Gastroesophageal sphincter (tissue), 4 donors: ENCODE data around the gene CHRNE. TPM values are rescaled to one million over a fixed set of nuclear protein-coding genes. Genes with fewer than 3 reads are reported as not detected.
A peak's percentile ranks its signal among the peaks of the same experiment; 100 is the strongest.
"Not testable (repeated sequence)": the region's sequence is repeated elsewhere in the genome, so short reads cannot be mapped to it uniquely, and the experiment has no call there.

Source experiments
- ATAC-seq: fragments of 150-250 bp; one replicate; pipeline ENCODE4 v1.9.1; 2016; ENCODE audit warnings: mild to moderate bottlenecking, moderate library complexity
- H3K27ac ChIP-seq, 4 donors: fragments of 200-600 bp; sonication (generic) in 3 of 4; 1 replicate in 3 of 4; 2 replicates in 1 of 4; pipeline ENCODE4 v1.5.1; 2016 to 2019
- H3K27me3 ChIP-seq: fragments of 200-600 bp; sonication (generic); one replicate; pipeline ENCODE4 v1.5.1; 2019
- H3K36me3 ChIP-seq, 2 donors: fragments of 200-600 bp; sonication (generic); one replicate each; pipeline ENCODE4 v1.5.1; 2019; ENCODE audit warnings: control low read depth in 1 of 2
- H3K4me1 ChIP-seq, 3 donors: fragments of 200-600 bp; sonication (generic); 1 replicate in 2 of 3; 2 replicates in 1 of 3; pipeline ENCODE4 v1.5.1; 2016 to 2019; ENCODE audit warnings: control low read depth in 2 of 3
- H3K4me3 ChIP-seq, 2 donors: fragments of 200-600 bp; sonication (generic); one replicate each; pipeline ENCODE4 v1.5.1; 2019; ENCODE audit warnings: mild to moderate bottlenecking in 1 of 2, moderate library complexity in 1 of 2
- H3K9me3 ChIP-seq, 3 donors: fragments of 200-600 bp; sonication (generic); one replicate each; pipeline ENCODE4 v1.5.1; 2017 to 2019; ENCODE audit warnings: control low read depth in 2 of 3
- EP300 ChIP-seq: sonication (generic); formaldehyde crosslinking; IDR thresholded peaks from one replicate; pipeline ENCODE4 v1.6.1; 2017; ENCODE audit warnings: antibody characterized with exemption, mild to moderate bottlenecking
- POLR2A ChIP-seq, 2 donors: fragments of 450-650 bp; IDR thresholded peaks; one replicate each; pipeline ENCODE4 v1.6.1; 2017; ENCODE audit warnings: antibody characterized with exemption in 2 of 2, mild to moderate bottlenecking in 2 of 2, moderate library complexity in 1 of 2
- POLR2AphosphoS5 ChIP-seq: sonication (generic); formaldehyde crosslinking; IDR thresholded peaks from one replicate; pipeline ENCODE4 v1.6.1; 2017; ENCODE audit warnings: antibody characterized with exemption
- WGBS, 2 donors: methylation state at CpG; one replicate each; pipeline ENCODE4 v1.1.5; 2018; ENCODE audit warnings: low coverage in 1 of 2; 5-methylcytosine and 5-hydroxymethylcytosine counted together
- total RNA-seq, 4 donors: library from RNA; depleted of rRNA; stranded (reverse); fragments of >200 nt; gene quantifications; one replicate each; pipeline ENCODE4 v1.1.0, GENCODE V29; 2016
- TF ChIP-seq, protein P1 (sequence below), 4 experiments: fragments of 200-600 bp in 2 of 4; fragments of 450-650 bp in 2 of 4; sonication (generic) in 1 of 4; IDR thresholded peaks; one replicate each; pipeline ENCODE4 v1.5.1; 2017 to 2019; ENCODE audit warnings: antibody characterized with exemption in 4 of 4, mild to moderate bottlenecking in 2 of 4, moderate library complexity in 2 of 4

The CHRNE gene
- total RNA-seq, 4 donors from 2014 or later = 0.23 to 0.67 TPM; not detected in 2

DNA sequence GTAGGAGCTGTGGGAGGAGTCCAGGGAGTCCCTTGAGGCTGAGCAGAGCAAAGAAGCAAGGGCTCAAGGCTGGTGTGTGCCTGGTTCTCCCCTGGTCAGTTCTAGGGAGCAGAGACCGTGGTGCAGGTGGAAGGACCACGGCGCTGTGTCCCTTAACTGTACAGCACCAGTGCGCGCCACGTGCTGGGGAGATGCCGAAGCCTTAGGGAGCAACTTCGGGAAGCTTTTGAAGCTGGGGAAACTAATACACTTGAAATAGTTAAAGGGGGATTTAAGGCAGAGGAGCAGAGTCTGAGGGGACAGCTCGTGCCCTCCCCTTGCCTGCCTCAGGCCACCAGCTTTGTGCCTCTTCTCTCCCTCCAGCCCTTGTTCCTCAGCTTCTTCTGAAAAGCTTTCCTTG lies 42.2 kb downstream of the CHRNE start:
- Histone ChIP-seq H3K27me3 (no peaks in the 10 kb centered on the region), H3K36me3 (peaks cover 0 to 15% of the 10 kb centered on the region in 2 donors), H3K4me1 (peaks cover 0 to 38% (median 9%) of the 10 kb centered on the region in 3 donors), H3K27ac (peak overlapping the region in 3 of 4 donors; percentile 11 to 42 (median 18)), H3K9me3 (no peaks in the 10 kb centered on the region), H3K4me3 (no peak overlapping the region)
- ATAC-seq = no peak
- 100% methylated on average over 7 of the region's 9 CpGs; no CpG with 5 or more reads in 1 of the 2 donors for WGBS, 2 donors
- TF ChIP-seq EP300 (no peak), POLR2AphosphoS5 (no peak), POLR2A (IDR thresholded peaks at IDR 0.05) (no peak)
- TF ChIP-seq, protein P1, sequence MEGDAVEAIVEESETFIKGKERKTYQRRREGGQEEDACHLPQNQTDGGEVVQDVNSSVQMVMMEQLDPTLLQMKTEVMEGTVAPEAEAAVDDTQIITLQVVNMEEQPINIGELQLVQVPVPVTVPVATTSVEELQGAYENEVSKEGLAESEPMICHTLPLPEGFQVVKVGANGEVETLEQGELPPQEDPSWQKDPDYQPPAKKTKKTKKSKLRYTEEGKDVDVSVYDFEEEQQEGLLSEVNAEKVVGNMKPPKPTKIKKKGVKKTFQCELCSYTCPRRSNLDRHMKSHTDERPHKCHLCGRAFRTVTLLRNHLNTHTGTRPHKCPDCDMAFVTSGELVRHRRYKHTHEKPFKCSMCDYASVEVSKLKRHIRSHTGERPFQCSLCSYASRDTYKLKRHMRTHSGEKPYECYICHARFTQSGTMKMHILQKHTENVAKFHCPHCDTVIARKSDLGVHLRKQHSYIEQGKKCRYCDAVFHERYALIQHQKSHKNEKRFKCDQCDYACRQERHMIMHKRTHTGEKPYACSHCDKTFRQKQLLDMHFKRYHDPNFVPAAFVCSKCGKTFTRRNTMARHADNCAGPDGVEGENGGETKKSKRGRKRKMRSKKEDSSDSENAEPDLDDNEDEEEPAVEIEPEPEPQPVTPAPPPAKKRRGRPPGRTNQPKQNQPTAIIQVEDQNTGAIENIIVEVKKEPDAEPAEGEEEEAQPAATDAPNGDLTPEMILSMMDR (IDR thresholded peaks at IDR 0.05) = no peak

DNA sequence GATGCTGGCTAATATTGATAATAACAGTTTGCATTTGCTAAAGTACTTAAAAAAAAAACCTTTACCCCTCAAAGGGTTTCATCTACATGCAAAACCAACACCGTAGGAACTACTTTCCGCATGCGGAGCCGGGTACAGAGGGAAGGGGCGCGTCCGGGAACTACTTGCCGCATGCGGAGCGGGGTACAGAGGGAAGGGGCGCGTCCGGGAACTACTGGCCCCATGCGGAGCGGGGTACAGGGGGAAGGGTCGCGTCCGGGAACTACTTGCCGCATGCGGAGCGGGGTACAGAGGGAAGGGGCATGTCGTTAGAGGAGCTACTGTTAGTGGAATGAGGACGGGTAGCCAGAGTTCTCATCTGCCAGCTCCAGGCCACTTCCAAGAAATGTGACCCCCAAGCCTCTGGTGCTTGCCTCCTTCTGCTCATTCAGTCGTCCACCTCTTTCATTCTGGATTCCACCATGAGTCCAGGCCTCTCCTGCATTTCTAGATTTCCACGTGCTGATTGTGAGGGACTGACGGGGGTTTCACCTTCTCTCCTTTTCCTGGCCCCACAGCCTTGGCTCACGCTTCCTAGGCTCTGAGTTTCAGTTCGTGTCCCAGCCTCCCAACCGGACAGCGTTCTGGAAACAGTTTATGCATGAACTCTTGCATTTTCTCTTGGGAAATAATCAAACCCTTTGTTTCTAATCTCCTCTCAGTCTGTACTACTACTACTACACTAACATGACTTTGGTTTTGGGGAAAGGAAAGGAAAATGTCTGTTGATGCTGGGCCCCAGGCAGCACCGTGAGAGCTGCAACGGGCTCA lies 42.9 kb downstream of the CHRNE start:
- Histone ChIP-seq H3K9me3 (no peaks in the 10 kb centered on the region), H3K27ac (peak overlapping the region in 3 of 4 donors; percentile 11 to 42 (median 18)), H3K4me3 (no peak overlapping the region), H3K36me3 (peaks cover 0 to 15% of the 10 kb centered on the region in 2 donors), H3K27me3 (no peaks in the 10 kb centered on the region), H3K4me1 (peaks cover 0 to 38% (median 9%) of the 10 kb centered on the region in 3 donors)
- ATAC-seq = no peak
- 69 to 70% methylated on average over 21 to 25 of the region's 32 CpGs for WGBS, 2 donors
- TF ChIP-seq, protein P1 (IDR thresholded peaks at IDR 0.05) = no peak

GRCh38 chr17:4858882-4859260 lies 44.0 kb downstream of the CHRNE start:
- peak; percentile 52 for ATAC-seq
- TF ChIP-seq, protein P1 (IDR thresholded peaks at IDR 0.05) = no peak
- no peak for TF ChIP-seq EP300
- TF ChIP-seq POLR2A (IDR thresholded peaks at IDR 0.05) = no peak
- TF ChIP-seq POLR2AphosphoS5 = no peak
- no peaks in the 10 kb centered on the region for H3K9me3 ChIP-seq
- H3K36me3 ChIP-seq = peaks cover 0 to 15% of the 10 kb centered on the region in 2 donors
- H3K4me1 ChIP-seq = peaks cover 0 to 38% (median 9%) of the 10 kb centered on the region in 3 donors
- H3K27me3 ChIP-seq = no peaks in the 10 kb centered on the region
- peak overlapping the region in 1 of 2 donors; percentile 10 for H3K4me3 ChIP-seq
- H3K27ac ChIP-seq = peak overlapping the region in 3 of 4 donors; percentile 49 to 67 (median 55)
- WGBS, 2 donors = 0% methylated on average over 2 of the region's 5 CpGs; no CpG with 5 or more reads in 1 of the 2 donors

DNA sequence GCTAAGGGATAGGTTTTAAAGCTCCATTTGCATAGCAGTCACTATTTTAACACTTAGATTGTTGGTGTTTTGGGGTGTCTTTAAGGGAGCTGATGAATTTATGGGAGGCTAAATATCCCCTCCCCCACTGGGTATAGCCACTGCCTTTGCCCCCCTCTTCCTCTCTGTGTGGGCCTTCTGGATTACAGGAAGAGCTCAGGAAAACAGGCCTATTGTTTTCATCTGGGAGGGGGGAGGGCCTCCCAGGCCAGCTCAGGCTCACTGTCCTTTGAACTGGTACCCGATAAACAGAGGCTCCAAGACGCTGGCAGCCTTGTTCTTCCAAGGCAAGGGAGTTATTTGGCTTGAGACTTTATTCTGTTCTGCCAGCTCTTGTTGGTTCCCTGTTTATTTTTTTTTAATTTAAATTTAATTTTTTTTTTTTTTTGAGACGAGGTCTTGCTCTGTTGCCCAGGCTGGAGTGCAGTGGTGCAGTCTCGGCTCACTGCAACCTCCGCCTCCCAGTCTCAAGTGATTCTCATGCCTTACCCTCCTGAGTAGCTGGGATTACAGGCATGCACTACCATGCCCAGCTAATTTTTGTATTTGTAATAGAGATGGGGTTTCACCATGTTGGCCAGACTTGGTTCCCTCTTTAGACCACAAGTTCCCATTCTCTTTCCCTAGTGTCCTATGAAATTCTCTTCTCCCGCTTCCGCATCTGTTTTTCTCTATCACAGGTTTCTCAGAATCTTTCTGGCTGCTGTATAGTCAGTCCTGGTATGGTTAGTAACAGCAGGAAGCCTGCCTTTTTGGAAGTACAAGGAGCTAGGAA lies 44.6 kb downstream of the CHRNE start:
- no peak overlapping the region for H3K4me3 ChIP-seq
- TF ChIP-seq EP300 = no peak
- no peak for TF ChIP-seq POLR2AphosphoS5
- no peak for TF ChIP-seq POLR2A (IDR thresholded peaks at IDR 0.05)
- TF ChIP-seq, protein P1 (IDR thresholded peaks at IDR 0.05) = no peak
- no peaks in the 10 kb centered on the region for H3K9me3 ChIP-seq
- H3K4me1 ChIP-seq = peaks cover 0 to 38% (median 9%) of the 10 kb centered on the region in 3 donors
- WGBS, 2 donors = 61 to 66% methylated on average over 4 to 7 of the region's 7 CpGs
- peak; percentile 53 for ATAC-seq
- H3K27me3 ChIP-seq = no peaks in the 10 kb centered on the region
- H3K27ac ChIP-seq = peak overlapping the region in 3 of 4 donors; percentile 49 to 67 (median 64)
- peaks cover 0 to 18% of the 10 kb centered on the region in 2 donors for H3K36me3 ChIP-seq

DNA sequence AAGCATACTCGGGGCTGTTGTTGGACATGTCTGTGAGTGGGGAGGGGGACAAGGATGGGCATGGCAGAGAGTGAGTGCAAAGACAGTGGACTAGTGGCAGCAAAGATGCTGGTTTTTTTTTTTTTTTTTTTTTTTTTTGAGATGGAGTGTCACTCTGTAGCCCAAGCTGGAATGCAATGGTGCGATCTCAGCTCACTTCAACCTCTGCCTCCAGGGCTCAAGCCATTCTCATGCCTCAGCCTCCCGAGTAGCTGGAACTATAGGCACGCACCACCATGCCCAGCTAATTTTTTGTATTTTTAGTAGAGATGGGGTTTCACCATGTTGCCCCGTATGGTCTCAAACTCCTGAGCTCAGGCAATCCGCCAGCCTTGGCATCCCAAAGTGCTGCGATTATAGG lies 45.6 kb downstream of the CHRNE start:
- not testable (repeated sequence) for H3K9me3 ChIP-seq, H3K4me3 ChIP-seq, H3K27me3 ChIP-seq, ATAC-seq
- 69 to 86% methylated on average over 3 to 6 of the region's 7 CpGs for WGBS, 2 donors
- Histone ChIP-seq H3K36me3 (peaks cover 0 to 18% of the 10 kb centered on the region in 2 donors), H3K27ac (peak overlapping the region in 3 of 4 donors; percentile 49 to 67 (median 64)), H3K4me1 (peaks cover 0 to 40% (median 9%) of the 10 kb centered on the region in 3 donors)
